Stimulated activated CD4-positive, alpha-beta T cell treated with anti-CD3 and anti-CD28 coated beads, Interleukin-4, amount 100 ng/mL, for 24 hours (primary cell): ENCODE measurements around the gene COX19.
A peak's percentile ranks its signal among the peaks of the same experiment; 100 is the strongest.
"Not testable (repeated sequence)": the region's sequence is repeated elsewhere in the genome, so short reads cannot be mapped to it uniquely, and the experiment has no call there.

Experiments
- DNase-seq: peaks from one replicate; pipeline ENCODE4 v3.0.0-alpha.2; 2020

Gene COX19

GRCh38 chr7:939843-940242 is 35.5 kb downstream of the COX19 start:
- DNase-seq, result no peak

GRCh38 chr7:938546-939185 is 36.7 kb downstream of the COX19 start:
- no peak for DNase-seq

- DNase-seq, result no peak
Measured at GRCh38 chr7:937856-938484, 37.4 kb downstream of the COX19 start.

- peak; percentile 57 for DNase-seq
Measured at GRCh38 chr7:936386-937054, 38.8 kb downstream of the COX19 start.

- no peak for DNase-seq
Measured at GRCh38 chr7:935874-936385, 39.4 kb downstream of the COX19 start.

DNA sequence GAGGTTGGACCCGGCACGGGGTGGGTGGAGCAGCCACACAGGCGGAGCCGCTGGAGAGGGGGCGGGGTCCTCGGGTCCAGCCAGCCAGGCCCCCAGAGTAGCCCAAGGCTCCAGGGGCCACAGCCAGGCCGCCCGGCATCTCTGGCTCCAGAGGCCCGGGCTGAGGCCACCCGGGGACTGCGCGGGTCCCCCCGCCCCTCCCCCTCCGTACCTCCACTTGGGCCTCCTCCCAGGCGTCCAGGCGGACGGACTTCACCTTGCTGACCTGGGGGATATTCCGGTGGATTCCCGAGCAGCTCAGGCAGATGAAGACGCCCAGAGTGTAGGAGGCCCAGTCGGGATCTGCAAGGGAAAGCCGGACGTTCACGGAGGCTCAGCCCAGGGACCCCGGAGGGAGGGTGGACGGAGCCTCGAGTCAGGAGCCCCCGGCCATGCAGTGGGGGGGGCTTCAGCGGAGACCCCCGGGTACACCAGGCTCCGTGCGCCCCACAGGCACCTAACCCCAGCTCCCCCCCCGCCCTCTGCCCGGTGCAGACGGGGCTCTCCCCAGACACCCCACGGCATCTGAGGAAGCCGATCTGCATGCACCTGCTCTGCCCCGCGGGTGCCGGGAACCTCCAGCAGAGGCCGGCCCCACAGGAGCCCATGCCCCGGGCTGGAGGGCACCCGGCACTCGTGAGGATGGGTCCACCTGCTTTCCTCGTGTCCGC is 40.0 kb downstream of the COX19 start:
- no peak for DNase-seq

GRCh38 chr7:934469-935163 is 40.7 kb downstream of the COX19 start:
- DNase-seq, result no peak

DNA sequence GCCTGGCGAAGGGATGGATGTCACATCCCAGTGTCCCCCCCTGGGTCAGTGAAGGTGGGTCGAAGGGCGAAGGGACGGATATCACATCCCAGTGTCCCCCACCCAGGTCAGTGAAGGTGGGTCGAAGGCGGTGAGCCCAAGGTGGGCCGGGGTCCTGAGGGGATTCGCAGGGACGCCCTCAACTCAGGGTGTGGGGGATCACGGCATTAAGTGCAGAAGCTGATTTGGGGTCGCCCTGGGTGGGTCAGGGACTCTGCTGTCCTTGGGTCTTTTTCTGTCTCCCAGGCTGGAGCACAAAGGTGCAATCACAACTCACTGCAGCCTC is 42.7 kb downstream of the COX19 start:
- no peak for DNase-seq

- DNase-seq, result no peak
Measured at GRCh38 chr7:931871-932650, 43.3 kb downstream of the COX19 start.

- no peak for DNase-seq
Measured at GRCh38 chr7:930975-931758, 44.2 kb downstream of the COX19 start.

DNA sequence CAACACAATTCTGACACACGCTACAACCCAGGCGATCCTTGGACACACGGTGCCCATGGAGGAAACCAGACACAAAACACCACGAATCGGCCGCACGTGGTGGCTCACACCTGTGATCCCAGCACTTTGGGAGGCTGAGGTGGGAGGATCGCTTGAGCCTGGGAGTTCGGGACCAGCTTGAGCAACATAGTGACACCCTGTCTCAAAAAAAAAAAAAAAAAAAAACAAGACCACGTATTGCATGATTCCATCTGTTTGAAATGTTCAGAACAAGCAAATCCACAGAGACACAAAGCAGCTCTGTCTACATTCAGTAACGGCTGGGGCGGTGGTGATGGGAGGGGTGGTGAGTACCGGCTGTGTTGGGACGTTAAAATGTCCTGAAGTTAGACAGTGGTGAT is 46.0 kb downstream of the COX19 start:
- DNase-seq, result no peak

- no peak for DNase-seq
Measured at GRCh38 chr7:927031-927671, 48.2 kb downstream of the COX19 start.

GRCh38 chr7:926061-927030 is 49.0 kb downstream of the COX19 start:
- no peak for DNase-seq

GRCh38 chr7:925601-926000 is 49.7 kb downstream of the COX19 start:
- no peak for DNase-seq

- peak; percentile 80 for DNase-seq
Measured at GRCh38 chr7:924541-925231, 50.7 kb downstream of the COX19 start.

DNA sequence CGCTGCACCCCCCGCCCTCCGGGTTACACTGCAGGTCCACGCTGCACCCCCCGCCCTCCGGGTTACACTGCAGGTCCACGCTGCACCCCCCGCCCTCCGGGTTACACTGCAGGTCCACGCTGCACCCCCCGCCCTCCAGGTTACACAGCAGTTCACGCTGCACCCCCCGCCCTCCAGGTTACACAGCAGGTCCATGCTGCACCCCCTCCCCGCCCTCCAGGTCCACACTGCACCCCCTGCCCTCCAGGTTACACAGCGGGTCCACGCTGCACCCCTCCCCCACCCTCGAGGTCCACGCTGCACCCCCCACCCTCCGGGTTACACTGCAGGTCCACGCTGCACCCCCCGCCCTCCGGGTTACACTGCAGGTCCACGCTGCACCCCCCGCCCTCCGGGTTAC is 51.3 kb downstream of the COX19 start:
- not testable (repeated sequence) for DNase-seq

GRCh38 chr7:923108-924041 is 52.0 kb downstream of the COX19 start:
- peak; percentile 94 for DNase-seq
